Stimulated activated CD4-positive, alpha-beta T cell treated with anti-CD3 and anti-CD28 coated beads, Interleukin-1b, Interleukin-23, amount 100 ng/mL, for 1 hour (primary cell): ENCODE results near the gene TNFRSF18.
"Not testable (repeated sequence)": the region's sequence is repeated elsewhere in the genome, so short reads cannot be mapped to it uniquely, and the experiment has no call there.

Experiments used
- DNase-seq, 2 donors: peaks; one replicate each; pipeline ENCODE4 v3.0.0-alpha.2; 2020; ENCODE audit warnings: low read depth in 2 of 2

Gene TNFRSF18

DNA sequence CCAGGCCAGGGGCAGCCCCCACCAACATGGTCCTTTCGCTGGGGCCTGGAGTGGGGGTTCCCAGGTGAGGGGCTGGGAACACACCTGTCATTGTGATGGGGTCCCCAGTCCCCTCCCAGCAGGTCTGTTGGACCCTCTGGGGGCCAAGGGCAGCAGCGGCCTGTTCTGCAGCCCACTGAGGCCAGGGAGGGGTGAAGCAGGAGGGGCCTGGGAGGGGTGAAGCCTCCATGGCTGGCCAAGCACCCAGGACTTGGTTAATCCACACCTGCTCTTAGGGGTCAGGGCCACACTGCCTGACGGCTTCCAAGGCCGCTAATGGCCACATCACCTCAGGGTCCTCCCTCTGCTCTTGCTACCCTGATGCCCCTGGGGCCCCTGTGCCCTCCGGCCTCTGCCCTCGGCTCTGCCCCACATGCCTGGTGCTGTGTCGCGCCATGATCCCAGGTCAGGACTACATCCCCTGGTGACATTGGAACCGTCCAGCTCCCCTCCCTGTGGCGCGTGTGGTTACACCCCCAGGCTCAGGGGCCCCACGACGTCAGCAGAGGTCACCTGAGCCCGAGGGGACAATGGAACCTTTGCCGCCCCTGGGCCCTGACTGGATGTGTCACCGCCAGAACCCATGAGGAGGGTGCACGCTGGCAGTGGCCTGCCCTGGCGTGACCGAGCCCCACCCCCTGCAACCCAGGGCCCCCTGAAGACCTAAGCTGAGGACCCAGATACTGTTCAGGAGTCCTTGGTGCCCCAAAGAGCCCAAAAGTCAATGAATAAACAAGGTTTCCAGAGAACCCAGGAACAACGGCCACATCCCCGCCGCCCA, 7.0 kb downstream of the TNFRSF18 start:
- DNase-seq = no peak

DNA sequence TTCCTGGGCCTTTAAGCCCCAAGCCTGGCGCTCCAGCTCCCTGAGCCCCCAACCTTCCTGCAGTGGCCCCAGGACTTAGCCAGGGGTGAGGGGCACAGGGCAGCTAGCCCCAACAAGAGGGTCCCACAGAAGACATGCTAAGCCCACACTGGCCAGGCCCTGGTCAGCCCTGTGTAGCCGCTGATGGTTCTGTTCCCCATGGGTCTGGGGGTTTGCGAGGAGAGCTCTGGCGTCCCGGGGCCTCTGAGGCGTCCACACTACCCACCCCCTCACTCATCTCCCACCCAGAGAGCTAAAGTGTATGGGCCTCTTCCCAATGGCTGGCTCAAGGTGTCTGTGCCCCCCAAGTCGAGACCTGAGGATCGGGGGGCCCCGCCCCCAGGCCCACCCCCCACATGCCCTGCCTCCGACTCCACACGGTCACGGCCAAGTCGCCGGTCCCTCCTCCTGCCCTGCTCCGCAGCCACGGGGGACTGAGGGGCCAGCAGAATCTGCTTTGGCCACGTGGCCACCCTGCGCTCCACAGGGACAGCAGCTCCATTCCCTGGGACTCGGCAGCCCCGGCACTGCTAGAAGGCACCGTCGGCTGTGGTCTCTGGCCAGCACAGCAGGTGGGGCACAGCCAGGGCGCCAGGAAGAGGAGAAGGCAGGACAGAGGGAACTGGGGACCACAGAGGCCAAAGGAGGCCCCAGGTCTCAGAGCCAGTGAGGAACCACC, 7.8 kb downstream of the TNFRSF18 start:
- no peak for DNase-seq

DNA sequence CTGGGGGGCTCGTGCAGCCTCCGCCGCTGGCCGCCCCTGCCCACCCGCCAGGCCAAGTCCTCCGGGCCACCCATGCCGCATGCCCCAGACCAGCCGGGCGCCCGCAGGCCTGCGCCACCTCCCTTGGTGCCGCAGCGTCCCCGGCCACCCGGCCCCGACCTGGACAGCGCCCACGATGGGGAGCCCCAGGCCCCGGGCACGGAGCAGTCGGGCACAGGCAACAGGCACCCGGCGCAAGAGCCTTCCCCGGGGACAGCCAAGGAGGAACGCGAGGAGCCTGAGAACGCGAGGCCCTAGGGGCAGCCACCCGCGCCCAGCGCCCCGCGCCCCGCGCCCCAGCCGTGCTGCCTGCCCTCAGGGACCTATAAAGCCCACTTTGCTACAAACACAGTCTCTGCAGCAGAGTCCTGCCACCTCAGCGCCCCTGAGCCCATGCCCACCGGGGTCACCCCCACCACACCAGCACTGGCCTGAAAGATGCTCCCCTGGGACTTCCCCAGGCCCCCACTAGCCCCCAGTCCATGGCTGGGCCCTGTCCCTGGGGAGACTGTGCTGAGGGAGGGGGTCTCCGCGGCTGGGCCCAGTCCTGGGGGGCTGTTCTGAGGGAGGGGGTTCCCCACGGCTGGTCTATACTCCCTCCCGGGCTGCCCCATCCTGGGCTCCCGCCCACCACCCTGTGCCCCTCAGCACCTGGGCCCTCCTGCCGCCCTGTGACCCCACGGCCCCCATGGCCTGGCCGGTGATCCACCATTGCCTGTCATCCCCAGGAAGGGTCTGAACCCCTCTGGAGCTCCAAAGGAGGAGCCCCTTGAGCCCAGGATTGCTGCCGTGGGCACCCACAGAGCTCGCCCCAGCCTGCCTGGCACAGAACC, 8.6 kb downstream of the TNFRSF18 start:
- DNase-seq = no peak

DNA sequence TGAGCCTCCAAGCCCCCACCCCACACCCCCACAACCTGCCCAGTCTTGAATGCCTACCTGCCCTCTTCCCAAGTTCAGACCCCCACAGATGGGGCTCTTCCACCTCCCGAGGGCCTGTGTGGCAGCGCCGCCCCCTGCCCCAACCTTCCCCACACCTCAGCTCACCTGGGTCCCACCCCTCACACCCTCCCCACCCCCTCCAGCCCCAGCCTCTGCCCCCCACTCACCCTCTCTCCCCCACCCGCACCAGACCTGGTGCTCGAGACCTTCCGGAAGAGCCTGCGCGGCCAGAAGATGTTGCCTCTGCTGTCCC, 9.2 kb downstream of the TNFRSF18 start:
- no peak for DNase-seq

DNA sequence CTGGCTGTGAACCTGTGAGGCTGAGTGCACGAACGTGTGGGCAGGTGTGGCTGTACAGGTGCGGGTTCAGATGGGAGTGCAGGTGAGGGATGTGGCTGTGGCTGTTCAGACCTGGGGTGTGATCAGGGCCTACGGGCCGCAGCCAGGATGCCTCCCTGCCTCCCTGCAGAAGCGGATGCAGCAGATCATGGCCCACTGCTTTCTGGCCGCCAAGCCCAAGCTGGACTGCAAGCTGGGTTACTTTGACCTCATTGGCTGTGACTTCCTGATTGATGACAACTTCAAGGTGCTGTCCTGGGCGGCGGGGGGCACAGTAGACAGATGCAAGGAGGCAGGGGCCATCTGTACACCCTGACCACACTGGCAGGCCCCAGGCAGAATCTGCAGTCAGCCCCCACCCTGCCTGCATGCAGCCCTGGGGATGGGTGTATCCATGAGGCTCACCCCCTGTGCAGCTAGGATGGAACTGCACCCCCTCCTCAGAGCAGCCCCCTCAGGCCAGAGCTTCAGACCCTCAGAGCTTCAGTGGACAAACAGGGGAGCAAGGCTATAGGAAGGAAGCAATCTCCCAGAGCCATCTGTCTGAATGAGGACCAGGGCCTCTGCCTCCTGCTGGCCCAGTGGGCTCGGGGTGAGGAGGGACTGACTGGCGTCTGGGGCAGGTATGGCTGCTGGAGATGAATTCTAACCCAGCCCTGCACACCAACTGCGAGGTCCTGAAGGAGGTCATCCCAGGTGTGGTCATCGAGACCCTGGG, 9.8 kb downstream of the TNFRSF18 start:
- no peak for DNase-seq

DNA sequence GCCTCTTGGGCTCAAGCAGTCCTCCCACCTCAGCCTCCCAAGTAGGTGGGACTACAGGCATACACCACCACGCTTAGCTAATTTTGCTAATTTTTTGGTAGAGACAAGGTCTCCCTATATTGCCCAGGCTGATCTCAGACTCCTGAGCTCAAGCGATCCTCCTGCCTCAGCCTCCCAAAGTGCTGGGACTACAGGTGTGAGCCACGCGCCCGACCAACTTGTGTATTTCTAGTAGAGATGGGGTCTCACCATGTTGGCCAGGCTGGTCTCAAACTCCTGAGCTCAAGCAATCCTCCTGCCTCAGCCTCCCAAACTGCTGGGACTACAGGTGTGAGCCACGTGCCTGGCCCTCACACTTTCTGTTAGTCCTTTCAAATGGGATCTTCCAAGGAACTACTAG, 10.7 kb downstream of the TNFRSF18 start:
- DNase-seq = not testable (repeated sequence)

DNA sequence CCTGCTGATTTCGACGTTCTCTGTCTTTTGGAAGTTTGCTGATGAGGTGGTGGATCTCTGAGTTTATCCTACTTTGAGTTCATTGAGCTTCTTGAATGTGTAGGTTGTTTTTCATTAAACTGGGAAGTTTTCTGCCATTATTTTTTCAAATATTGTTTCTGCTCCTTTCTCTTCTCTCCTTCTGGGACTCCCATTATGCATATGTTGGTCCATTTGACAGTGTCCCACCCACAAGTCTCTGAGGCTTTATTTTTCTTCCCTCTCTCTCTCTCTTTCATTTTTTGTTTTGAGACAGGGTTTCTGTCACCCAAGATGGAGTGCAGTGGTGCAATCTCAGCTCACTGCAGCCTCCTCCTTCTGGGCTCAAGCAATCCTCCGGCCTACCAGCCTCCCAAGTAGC, 11.7 kb downstream of the TNFRSF18 start:
- DNase-seq = no peak

DNA sequence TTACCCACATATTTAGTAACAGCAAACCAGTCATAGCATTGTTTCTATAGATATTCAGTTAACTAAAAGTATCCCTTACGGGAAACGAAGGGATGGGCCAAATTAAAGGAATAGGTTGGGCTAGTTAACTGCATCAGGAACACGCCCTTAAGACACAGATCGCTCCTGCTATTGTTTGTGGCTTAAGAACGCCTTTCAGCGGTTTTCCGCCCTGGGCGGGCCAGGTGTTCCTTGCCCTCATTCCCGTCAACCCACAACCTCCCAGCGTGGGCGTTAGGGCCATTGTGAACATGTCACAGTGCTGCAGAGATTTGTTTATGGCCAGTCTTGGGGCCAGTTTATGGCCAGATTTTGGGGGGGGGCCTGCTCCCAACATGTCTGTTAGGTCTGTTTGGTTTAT, 14.7 kb downstream of the TNFRSF18 start:
- no peak for DNase-seq

DNA sequence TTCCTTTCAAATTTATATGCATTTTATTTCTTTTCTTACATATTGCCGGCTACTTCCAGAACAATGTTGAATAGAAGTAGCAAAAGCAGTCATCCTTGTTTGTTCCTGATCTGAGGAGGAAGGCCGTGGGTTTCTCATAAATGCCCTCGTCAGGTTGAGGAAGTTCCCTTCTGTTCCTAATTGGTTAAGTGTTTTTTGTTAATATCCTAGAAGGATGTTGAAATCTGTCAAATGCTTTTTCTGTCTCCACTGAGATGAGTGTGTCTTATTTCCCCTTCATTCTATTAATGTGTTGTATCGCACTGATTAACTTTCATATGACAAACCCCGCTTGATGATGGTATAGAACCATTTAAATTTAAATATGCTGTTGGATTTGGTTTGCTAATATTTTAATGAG, 17.3 kb downstream of the TNFRSF18 start:
- DNase-seq = no peak

DNA sequence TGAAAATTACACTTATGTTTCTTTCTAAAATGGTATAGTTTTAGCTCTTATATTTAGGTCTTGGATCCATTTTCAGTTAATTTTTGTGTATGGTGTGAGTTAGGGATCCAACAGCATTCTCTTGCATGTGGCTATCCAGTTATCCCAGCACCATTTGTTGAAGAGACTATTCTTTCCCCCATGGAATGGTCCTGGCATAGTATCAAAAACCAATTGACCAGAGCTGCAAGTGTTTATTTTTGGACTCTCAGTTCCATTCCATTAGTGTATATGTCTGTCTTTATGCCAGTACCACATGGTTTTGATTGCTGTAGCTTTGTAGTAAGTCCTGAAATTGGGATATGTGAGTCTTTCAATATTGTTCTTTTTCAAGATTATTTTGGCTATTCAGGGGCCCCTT, 18.5 kb downstream of the TNFRSF18 start:
- no peak for DNase-seq

DNA sequence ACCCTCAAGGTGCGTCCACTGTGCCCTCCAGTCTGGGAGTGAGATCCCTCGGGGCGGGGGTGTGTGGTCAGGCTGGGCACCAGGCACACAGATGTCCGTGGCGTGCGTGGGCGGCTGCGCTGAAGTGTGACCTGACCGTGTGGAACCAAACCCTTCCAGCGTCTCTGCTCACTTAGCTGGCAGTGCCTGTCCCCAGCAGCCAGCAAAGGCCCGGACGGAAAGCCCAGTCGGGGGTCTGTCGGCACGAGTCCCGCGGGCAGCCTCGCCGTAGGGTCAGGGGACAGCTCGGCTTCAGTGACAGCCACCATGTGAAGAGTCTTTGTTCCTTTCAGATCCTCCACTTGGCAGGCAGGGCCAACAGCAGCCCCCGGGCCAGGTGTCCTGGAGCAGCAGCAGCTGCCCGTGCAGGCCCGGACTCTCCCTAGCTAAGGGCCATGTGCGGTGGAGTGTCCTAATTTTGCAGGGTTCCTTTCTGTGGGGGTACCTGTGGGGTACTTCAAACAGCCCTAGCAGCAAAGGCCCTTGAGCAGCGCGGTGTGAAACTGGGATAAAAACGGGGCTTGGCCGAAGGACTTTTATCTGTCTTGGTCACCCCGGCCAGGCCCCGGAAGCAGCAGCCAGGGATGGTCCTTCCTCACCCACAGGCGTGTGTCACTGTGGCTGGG, 21.2 kb downstream of the TNFRSF18 start:
- no peak for DNase-seq

DNA sequence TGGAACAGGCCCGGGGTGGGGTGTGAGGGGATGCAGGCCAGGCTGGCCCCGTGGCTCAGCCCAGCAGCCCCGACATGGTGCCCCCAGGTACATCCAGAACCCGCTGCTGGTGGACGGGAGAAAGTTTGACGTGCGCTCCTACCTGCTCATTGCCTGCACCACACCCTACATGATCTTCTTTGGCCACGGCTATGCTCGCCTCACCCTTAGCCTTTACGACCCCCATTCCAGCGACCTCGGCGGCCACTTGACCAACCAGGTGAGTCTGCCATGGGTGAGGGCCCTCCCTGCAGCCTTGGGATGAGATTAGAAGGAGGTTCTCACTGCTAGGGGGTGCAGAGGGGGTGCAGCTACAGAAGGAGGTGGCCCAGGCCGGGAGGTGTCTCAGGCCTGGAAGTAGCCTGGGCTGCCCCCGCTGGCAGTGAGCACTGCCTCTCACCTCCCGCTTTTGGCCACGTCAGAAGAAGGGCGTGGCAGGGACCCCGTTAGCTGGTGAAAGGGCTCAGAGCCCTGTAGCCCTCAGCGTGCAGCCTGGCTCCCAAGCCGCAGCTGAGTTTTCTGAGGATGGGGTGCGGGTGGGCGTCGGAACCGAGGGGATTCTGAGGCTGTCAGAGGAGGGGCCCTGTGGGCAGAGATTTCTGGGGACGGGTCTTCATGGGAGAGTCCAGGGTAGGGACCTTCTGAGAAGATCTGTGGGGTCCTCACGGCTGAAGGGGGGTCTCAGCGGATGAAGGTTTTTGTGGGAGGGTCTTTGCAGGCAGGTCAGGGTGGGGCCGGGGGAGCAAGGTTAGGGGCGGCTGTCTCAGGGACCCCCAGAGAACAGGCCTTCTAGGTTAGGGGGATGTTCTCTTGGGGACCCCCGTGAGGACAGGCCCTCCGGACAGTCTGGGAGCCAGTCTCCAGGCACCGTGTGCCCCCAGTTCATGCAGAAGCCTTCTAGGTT, 22.3 kb downstream of the TNFRSF18 start:
- DNase-seq = no peak

DNA sequence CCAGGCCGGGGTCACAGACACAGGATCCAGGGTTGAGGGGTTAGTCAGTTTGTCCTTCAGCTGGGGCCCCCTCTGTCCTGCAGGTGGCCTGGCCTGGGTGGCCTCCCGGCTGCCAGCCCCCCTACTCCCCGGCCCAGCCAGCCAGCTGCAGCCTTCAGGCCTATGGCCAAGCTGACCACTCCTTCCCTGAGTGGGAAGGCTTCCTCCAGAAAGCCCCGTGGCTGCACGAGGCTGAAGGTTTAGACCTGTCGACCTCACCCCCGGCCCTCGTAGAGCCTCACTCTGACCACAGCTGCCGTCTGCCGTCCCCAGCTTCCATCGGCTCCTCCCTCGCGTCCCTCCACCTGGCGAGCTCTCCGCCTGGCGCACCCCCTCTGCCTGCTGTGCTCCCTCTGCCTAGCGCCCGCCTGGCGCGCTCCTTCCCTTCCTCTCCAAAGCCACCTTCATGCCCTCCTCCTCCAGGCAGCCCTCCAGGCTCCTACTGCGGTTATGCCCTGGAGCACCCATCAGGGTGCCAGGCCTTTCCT, 23.1 kb downstream of the TNFRSF18 start:
- DNase-seq = no peak

DNA sequence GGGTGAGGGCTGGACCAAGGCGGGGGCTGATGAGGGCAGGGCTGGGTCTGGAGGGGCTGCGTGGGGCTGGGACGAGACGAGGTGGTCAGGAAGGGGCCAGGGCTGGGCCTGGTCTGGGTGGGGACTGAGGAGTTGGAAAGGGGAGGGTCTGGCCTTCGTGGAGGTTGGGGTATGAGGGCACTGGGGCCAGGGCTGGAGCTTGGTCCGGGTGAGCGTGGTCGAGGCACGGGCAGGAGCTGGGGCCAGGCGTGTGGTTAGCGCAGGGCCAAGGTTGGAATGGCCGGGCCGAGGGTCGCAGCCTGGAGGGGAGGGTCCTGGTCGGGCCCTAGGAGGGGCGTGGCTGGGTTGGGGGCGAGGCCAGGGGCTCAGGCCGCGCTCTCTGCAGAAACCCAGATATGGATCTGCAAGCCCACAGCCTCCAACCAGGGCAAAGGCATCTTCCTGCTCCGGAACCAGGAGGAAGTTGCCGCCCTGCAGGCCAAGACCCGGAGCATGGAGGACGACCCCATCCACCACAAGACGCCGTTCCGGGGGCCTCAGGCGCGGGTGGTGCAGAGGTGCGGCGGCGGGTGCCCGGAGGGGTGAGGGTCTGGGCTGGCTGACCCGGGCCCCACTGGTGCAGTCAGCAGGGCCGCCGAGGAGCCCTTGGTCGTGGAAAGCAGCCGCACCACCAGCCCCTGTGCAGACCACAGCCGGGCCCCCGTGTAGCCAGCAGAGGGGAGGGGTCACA, 23.7 kb downstream of the TNFRSF18 start:
- DNase-seq = no peak

DNA sequence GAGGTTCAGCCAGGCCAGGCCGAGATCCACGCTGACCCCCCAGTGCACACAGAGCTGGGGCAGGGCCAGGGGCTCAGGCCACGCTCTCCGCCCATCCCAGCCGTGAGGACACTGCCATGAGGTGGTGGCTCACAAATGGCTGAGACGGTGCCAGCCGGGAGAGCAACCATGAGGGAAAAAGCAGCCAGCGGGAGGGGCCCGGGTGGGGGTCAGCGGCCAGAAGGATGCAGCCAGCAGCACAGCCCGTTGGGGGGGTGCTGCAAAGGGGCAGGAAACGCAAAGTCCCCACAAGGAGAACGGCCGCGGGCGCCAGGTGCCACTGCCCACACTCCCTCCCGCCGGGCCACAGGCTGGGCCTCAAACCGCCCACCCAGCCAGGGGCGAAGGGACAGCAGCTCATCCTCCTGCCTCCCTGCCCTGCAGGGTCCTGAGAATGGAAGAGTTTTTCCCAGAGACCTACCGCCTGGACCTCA, 24.4 kb downstream of the TNFRSF18 start:
- DNase-seq = no peak

DNA sequence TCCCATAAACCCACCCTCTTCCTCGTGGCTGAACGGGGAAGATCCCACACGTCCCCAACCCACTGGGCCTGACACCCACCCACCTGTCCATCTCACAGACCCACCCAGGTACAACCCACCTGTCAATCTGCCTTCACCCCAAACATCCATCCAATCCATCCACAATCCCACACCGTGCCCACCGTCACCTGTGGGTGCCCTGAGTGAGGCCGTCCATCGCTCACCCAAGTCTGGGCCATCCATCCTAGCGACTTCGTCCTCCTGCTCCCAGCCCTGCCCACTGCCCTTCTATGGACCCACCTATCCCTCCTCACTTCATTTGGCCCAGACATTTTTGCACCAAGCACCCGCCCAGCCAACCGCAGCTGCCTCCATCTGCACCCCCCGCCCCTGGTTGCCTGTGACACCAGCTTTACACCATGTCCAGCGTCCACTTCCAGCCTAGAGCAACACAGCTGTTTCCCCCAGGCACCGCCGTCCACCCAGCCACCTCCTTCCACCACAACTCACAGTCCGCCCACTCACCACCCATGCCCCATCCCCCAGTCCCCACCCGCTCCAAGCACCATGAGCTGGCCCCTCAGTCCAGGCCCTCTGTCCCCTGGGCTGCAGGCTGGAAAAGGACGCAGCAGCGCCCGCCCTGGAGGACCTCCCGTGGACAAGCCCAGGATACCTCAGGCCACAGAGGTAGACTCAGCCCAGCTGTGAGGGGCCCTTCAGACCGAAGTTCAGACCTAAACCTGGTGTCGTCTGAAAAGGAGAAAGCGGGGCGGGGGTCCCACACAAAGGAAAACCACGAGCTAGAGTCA, 25.1 kb downstream of the TNFRSF18 start:
- DNase-seq = no peak

DNA sequence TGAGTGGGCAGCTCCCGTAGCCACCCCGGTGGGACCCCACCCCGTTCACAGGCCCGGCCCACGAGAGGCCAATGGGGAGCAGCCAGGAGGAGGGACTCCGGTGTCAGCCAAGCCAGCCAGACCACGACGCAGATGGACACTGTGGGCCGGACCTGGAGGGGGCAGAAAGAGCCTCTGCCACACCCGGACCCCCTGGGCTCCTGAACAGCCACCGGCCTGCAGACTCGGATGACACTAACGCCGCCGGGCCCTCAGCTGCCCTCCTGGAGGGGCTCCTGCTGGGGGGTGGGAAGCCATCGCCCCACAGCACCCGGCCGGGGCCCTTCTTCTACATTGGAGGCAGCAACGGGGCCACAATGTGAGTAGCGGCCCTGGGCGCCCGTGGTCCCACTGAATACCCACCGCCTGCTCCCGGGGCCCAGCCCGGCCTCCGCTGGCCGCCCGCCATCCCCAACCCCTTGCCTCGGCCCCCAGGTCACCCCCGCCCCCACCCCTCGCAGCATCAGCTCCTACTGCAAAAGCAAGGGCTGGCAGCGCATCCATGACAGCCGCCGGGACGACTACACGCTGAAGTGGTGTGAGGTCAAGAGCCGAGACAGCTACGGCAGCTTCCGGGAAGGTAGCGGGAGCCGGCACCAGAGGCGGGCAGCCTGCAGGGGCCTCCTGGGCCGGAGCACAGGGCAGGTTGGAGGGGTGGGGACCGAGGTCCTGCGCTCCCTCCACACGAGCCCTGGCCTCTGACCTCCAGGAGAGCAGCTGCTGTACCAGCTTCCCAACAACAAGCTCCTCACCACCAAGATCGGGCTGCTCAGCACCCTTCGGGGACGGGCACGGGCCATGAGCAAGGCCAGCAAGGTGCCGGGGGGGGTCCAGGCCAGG, 26.2 kb downstream of the TNFRSF18 start:
- no peak for DNase-seq
